NCI-H2196 (cell line): Measurements from ENCODE around the gene CYP2C8.
"Not testable (repeated sequence)": the region's sequence is repeated elsewhere in the genome, so short reads cannot be mapped to it uniquely, and the experiment has no call there.

ENCODE experiments used
- DNase-seq: peaks from one replicate; lab custom pipeline; 2025; ENCODE audit not compliant: unreplicated experiment; lab: John Stamatoyannopoulos, UW

The CYP2C8 gene

DNA sequence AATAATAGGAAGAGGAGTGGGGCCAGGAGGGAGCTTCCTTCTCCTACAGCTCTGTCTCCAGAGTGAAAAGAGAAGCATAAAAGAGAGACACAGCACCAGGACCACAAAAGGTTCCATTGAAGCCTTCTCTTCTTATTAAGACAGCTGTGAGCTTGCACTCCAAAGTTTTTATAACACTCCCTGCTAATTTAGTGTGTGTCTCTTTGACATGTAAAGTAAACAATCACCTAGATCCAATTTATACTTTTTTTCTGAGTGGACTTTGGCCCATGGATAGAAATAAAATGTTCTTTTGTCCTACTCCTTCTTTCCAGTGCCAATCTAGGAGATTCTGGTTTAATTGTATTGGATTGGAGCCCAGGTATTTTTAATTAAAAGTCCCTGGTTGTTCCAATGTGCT lies at the start of gene CYP2C8:
Gene CYP2C8 (minus strand): TSS at position 212 of the 400 bp plus-strand sequence. CDS start 95 bp downstream, at position 117.
- DNase-seq, result no peak

DNA sequence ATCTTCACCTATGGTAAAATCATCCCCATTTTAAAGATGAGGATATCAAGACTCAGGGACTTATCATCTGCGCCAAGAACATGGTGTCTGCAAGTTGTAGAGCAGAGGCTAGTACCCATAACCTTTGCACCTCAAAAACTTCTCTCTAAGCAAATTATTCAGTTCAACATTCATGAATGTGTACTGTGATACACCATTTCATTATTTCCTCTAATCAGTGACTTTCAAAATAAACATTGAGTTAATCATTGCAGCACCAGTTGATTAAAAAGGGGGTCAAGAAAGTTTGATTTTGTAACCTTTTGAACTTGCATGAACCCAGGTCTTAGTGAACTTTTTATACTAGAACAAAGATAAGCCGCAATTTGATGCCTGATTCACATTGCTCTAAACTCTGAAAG lies 47.6 kb upstream of the CYP2C8 start:
- DNase-seq, result no peak

DNA sequence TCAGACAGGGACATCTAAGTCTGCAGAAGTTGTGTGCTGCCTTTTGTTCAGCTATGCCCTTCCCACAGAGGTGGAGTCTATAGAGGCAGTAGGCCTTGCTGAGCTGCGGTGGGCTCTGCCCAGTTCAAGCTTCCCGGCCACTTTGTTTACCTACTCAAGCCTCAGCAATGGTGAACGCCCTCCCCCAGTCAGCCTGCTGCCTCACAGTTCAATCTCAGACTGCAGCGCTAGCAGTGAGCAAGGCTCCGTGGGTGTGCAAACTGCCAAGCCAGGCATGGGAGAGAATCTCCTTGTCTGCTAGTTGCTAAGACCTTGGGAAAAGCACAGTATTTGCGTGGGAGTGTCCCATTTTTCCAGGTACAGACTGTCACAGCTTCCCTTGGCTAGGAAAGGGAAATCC lies 41.5 kb upstream of the CYP2C8 start:
- not testable (repeated sequence) for DNase-seq

DNA sequence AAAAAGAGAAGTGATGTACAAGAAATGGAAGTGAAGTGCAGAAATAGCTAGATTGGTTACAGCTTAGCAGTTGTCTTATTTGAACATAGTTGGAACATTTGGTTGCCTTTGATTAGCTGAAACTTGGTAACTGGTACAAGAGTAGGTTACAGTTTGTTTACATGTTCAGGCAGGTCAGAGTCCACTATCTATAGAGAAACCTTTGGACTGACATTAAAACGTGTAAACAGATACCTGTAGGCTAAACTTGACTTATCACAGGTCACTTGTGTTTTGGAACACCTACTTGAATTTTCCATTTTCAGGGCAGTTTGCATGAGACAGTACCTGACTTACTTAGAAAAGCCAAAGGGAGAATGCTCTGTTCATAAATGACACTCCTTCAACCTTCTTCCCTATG lies 28.5 kb upstream of the CYP2C8 start:
- no peak for DNase-seq

DNA sequence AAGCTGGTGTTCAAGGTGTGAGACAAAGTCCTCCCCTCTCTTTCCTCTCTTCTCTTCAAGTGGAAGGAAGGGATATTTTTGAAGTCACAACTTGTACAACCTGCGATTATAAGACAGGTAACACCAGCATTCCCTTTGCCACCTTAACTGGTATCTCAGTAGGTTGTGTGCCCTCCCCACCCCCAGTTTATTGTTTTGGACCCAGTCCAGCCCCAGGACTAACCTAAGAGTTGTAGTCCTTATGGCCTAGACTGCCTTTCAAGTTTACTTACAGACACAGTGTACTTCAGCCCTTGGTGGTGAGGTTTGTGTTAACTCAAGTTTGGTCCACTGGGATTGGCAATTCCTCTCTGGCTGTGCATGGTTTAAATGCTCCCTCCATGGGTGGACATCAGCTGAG lies 26.8 kb upstream of the CYP2C8 start:
- no peak for DNase-seq

DNA sequence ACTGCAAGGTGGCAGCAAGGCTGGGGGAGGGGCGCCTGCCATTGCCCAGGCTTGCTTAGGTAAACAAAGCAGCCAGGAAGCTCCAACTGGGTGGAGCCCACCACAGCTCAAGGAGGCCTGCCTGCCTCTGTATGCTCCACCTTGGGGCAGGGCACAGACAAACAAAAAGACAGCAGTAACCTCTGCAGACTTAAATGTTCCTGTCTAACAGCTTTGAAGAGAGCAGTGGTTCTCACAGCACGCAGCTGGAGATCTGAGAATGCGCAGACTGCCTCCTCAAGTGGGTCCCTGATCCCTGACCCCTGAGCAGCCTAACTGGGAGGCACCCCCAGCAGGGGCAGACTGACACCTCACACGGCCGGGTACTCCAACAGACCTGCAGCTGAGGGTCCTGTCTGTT lies 10.3 kb upstream of the CYP2C8 start:
- not testable (repeated sequence) for DNase-seq

DNA sequence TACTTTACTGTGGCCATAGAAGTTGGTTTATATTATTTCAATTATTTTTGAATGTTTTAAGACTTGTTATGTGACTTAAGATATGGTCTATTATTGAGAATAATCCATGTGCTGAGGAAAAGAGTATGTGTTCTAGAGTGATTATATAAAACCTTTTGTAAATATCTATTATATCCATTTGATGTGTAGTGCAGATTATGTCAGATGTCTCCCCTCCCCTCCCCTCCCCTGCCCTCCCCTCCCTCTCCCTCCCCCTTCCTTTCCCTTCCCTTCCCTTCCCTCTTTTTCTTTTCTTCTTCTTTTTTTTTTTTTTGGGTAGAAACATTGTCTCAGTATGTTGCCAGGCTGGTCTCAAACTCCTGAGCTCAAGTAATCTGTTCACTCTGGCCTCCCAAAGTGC lies 8.3 kb upstream of the CYP2C8 start:
- no peak for DNase-seq

DNA sequence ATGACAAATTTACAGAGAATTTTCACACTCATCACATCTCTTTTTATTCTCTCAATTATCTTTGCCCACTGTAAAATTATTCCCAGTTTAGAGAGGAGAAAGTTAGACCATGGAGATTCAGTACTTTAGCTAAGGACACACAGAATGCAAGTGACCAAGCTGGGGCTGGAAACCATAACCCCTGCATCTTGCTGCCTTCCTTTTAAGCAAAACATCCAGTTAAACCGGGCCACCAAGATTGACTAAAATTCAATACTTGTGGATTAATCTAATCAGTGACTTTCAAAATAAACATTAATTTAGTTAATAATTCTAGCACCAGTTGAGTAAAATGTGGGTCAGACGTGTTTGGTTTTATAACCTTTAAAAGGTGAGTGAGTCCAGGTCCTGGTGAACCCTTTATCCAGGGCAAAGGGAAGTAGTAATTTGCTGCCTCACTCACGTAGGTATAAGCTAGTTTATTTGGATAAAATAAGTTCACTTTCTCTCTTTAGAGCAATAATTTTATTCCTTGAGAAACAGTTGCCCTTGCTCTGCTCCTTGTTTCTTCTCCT lies 1.9 kb upstream of the CYP2C8 start:
- DNase-seq, result no peak

DNA sequence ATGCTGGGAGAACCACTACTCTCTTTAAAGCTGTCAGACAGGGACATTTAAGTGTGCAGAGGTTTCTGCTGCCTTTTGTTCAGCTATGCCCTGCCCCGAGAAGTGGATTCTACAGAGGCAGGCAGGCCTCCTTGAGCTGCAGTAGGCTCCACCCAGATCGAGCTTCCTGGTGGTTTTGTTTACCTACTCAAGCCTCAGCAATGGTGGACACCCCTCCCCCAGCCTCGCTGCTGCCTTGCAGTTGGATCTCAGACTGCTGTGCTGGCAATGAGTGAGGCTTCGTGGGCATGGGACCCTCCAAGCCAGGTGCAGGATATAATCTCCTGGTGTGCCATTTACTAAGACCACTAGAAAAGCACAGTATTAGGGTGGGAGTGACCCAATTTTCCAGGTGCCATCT lies 5.2 kb downstream of the CYP2C8 start:
- DNase-seq, result not testable (repeated sequence)

DNA sequence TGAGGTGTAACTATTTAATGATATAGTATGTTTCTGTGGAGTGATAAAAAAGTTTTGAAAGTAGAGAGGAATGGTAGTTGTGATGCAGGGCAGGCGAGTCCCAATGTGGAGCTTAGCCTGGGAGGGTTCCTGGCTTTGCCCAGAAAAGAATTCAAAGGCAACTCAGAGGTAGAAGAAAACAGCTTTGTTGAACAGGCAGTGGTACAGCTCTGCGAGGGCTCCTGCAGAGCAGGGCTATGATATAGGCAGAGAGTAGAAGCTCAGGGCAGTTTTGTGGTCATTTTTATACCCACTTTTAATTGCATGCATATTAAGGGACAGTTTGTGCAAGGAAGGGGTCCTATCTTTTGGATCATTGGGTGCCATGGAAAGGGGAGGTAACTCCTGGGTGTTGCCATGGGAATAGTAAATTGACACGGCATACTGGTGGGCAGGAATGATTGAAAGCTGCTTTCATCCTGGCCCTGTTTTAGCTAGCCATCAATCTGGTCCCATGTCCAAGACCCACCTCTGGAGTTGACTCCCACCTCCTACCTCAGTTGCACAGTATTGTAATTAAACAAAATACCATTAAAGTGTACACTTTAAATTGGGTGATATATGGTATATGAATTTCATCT lies 12.4 kb downstream of the CYP2C8 start:
- DNase-seq, result no peak

DNA sequence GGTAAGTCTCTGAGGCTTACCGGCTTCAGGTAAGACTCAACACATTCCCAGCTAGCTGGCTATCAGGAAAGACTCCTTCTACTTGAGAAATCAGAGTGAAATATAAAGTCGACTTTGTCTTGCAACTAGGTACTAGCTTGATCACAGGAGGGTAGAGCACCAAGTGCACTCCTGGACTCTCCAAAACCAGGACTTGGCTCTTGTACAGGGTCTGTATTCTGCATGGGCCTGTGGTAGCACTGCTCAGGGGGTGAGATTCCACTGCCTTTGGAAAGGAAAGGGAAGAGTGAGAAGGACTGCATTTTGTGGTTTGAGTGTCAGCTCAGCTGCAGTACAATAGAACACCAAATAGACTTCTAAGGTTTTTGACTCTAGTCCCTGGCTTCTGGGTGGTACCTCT lies 19.4 kb downstream of the CYP2C8 start:
- DNase-seq, result no peak

DNA sequence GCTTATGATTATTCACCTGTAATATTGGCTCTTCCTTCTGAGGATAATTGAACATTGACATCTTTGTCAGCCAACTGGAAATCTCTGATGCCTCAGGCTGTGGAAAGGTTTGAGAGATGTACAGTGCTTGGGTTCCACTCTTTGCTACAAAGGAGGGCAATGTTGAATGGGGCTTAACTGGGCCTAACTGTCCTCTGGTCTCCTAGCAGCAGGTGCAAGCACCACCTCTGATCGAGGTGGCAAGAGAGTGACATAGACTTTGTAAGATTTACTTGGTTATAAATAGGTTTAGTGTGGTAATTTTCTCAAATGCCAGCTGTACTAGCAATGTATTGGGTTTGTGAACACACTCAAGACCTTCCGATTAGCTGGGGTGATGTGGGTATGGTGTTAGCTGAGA lies 21.1 kb downstream of the CYP2C8 start:
- DNase-seq, result no peak

DNA sequence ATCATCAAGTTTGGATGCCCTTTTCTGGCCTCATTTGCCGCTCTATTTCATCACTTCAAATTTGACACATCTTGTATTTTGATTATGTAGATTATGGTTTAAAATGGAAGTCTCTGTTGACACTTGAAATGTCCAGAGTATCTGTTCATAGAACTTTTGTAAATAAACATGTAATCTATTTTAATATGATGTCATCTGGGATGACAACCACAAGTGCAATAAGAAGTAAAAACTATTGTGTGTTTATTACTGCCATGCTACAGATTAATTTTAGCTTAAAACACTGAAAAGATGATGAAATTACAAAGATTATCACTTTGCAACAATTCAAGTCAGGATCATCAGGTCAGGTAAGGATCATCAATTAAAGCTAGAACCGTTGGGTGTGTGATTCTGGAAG lies 30.0 kb downstream of the CYP2C8 start:
- no peak for DNase-seq

DNA sequence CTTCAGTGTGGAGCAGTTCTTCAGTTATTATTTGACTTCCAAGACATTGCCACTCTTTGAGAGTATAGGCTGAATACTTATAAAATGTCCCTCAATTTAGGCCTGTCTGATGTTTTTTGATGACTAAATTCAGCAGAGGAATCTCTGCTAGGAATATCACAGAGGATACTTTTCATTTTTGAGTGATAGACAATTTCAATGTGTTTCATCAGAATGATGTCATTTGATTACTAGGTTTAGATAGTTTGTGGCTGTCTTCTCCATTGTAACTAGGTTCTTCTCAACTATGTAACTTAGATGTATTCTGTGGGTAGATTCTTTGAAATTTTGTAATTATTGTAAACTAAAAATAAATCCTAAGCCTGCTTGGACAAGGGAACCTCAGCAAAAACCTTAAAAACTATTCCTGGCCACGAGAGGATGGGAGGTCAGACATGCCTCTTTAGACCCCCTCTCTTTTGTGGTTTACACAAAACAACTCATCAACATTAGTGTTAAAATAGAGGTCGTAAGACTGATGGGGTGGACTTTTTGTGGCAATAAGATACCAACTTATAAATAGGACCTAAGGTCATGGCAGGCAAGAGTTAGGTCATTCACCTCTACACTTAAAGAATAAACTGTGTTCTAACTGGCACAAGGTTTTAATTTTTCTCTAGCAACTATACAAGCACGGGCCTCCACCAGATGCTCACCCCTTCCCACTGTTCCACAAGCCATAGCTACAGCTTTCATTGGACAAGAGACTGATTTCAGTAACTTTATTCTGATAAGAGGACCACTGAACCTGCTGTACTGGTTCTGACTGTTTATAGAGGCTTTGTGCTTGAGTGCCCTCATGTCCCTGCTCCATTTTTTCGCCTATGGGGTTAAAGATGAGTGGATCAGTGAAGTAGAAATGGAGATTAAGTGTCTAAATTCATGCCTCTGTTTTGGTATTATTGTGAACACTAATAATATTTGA lies 33.7 kb downstream of the CYP2C8 start:
- DNase-seq, result no peak

DNA sequence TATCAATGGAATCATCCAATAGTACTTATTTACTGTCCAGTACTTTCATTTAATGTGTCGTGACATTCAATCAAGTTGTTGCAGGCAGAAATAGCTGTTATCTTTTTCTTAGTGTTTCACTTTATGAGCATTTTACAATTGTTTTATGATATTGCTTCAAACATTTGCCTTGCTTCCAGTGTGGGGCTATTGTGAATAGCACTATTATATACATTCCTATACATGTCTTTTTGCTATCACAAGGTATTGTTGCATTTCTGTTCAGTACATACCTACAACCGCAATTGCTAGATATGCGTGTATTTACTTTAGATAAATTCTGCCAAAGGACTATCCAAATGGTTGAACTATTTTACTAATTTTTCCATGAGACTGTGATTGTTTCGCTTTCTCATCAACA lies 34.9 kb downstream of the CYP2C8 start:
- no peak for DNase-seq

DNA sequence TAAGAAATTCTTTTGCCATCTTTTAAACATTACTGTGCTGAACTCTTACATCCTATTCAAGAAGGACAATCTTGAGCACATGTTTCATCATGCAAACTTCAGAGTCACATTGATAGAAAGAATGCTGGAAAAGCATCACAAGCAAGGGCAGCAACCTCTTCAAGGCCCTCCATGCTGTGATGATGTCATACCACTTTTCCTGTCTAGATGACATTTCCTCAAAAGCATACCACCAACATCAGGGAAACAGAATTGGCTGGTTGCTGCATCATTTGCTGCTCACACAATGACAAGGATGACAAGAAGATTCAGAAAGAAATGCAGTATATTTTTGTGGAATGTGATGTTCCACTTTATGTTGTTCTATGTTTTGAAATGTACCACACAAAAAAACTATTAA lies 37.6 kb downstream of the CYP2C8 start:
- no peak for DNase-seq

DNA sequence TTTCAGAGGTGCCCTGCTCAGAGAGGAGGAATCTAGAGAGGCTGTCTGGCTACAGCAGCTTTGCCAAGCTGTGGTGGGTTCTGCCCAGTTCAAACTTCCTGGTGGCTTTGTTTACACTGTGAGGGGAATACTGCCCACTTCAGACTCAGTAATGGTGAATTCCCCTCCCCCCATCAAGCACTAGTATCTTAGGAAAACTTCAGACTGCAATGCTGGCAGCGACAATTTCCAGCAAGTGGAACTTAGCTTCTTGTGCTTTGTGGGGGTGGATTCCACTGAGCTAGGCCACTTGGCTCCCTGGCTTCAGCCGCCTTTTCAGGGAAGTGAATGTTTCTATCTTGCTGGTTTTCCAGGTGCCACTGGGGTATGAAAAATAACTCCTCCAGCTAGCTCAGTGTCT lies 42.8 kb downstream of the CYP2C8 start:
- no peak for DNase-seq

DNA sequence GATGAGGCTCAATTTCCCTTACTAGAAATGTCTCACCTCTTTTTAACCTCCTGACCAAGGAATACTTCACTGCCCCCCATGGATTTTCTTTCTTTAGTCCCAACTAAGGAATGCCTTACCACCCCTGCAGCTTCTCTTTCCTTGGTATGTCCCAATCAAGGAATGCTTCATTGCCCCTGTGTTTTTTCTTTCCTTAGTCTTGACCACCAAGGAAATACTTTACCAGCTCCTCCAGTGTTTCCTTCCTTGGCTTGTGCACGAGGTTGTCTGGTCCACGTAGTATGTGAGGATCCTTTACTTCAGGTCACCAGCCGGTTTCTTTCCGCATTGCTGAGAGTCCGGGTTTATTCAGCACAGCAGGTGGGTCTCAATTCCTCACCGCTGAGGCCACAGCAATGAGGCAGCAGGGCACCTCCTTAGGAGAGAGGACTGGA lies 71.5 kb downstream of the CYP2C8 start:
- no peak for DNase-seq

DNA sequence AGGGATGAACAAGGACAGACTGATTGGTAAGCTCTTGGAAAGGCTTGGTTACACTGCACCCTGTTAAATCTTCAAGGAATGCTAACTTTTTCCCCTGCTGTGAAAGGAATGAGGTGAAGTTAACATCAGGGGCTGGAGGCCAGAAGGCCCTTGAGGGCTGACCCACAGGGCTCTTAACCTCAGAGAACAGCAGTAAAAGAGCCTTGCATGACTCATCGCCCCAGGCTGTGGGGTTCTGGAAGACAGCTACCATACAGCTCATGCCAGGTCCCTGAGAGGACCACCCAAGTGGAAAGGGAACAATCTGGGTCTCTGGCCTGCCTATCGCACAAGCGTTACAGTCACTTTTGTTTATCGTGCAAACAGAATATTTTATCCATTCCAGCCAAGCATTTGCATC lies 76.5 kb downstream of the CYP2C8 start:
- no peak for DNase-seq

DNA sequence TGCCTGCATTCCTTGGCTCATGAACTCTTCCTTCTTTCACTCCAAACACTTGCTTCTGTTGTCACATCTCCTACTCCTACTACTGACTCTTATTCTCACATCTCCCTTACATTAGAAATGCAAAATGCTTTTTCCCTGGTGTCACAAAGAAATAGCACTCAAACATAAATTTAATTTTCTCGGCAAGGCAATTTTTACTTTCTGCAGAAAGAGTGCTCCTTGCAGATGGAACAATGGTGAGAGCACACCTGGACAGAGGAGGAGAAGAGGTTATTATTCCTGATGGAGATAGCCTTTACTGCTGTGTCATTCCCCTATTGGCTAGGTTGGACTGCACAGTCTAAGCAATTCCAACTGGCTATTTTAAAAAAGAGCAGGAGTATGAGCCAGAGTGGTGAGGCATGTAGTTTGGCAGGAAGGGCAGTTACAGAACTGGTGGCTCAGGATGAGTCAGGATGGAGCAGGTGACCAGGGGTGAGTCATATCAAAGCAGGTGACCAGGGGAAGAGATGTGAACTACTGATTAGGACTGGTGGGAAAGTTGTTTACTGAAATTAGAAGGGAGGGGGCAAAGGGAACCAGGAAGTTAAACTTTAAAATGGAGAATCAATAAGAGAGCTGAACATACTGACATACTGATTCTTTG lies 77.9 kb downstream of the CYP2C8 start:
- no peak for DNase-seq

DNA sequence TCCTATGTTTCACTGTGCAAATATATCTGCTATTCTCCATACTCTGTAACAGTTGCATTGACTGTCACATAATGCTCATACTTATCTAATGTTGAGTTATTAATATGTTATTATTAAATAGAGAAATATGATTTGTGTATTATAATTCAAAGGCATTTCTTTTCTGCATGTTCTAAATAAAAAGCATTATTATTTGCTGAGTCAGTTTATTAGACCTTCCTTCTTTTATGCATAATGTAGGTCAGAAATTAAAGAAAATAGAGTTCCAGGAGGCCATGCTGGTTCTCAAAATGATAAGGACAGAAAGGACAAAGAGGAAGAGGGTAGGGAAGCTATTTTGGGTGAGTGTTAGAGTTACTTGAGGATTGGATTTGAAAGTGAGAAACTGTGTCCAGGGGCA lies 80.1 kb downstream of the CYP2C8 start:
- DNase-seq, result no peak
